Neuron (in vitro differentiated cells): ENCODE data around the gene AKAP7.
"Not testable (repeated sequence)": the region's sequence is repeated elsewhere in the genome, so short reads cannot be mapped to it uniquely, and the experiment has no call there.

ENCODE experiments used
- H2AFZ ChIP-seq: one replicate; pipeline ENCODE4 v1.6.1; 2013; ENCODE audit warnings: low read depth, mild to moderate bottlenecking, inconsistent platforms, low read length, moderate library complexity
- H3K27me3 ChIP-seq: one replicate; pipeline ENCODE4 v1.6.1; 2013; ENCODE audit warnings: low read length; ENCODE audit not compliant: insufficient read depth
- H3K36me3 ChIP-seq: one replicate; pipeline ENCODE4 v1.6.1; 2013; ENCODE audit warnings: low read length; ENCODE audit not compliant: insufficient read depth
- H3K4me1 ChIP-seq: one replicate; pipeline ENCODE4 v1.6.1; 2013; ENCODE audit warnings: low read length; ENCODE audit not compliant: insufficient read depth
- H3K4me3 ChIP-seq: 2 replicates; pipeline ENCODE4 v1.5.1; 2013; ENCODE audit warnings: mild to moderate bottlenecking, low read length, moderate library complexity
- H3K9me3 ChIP-seq: one replicate; pipeline ENCODE4 v1.6.1; 2013; ENCODE audit warnings: low read length

The AKAP7 gene

GRCh38 chr6:131135244-131136020, at the start of gene AKAP7:
Gene AKAP7, plus strand, starts transcription at chr6:131135467. Its CDS starts 297 bp downstream, at chr6:131135764.
- Histone ChIP-seq H2AFZ (peak within 1 kb of the TSS; percentile 96), H3K4me3 (peak within 1 kb of the TSS; percentile 51), H3K36me3 (no peaks in the 10 kb centered on the region), H3K9me3 (no peaks in the 10 kb centered on the region), H3K4me1 (peaks cover 7% of the 10 kb centered on the region), H3K27me3 (no peaks in the 10 kb centered on the region)

GRCh38 chr6:131090339-131090738, 44.9 kb upstream of the AKAP7 start:
- not testable (repeated sequence) for H3K9me3 ChIP-seq, H3K4me3 ChIP-seq, H3K27me3 ChIP-seq, H3K4me1 ChIP-seq, H3K36me3 ChIP-seq, H2AFZ ChIP-seq

- H3K9me3 ChIP-seq, H3K4me1 ChIP-seq, H2AFZ ChIP-seq, H3K27me3 ChIP-seq, H3K36me3 ChIP-seq, H3K4me3 ChIP-seq: not testable (repeated sequence)
Observed at GRCh38 chr6:131091944-131092343, 43.3 kb upstream of the AKAP7 start.

GRCh38 chr6:131093334-131093733, 41.9 kb upstream of the AKAP7 start:
- H3K4me3 ChIP-seq, result no peak overlapping the region
- H3K36me3 ChIP-seq, result no peaks in the 10 kb centered on the region
- H3K27me3 ChIP-seq, result no peaks in the 10 kb centered on the region
- H3K9me3 ChIP-seq, result no peaks in the 10 kb centered on the region
- H2AFZ ChIP-seq, result no peak overlapping the region
- H3K4me1 ChIP-seq, result no peaks in the 10 kb centered on the region

GRCh38 chr6:131096786-131097185, 38.5 kb upstream of the AKAP7 start:
- Histone ChIP-seq H3K4me1 (no peaks in the 10 kb centered on the region), H3K27me3 (no peaks in the 10 kb centered on the region), H3K36me3 (no peaks in the 10 kb centered on the region), H2AFZ (no peak overlapping the region), H3K9me3 (no peaks in the 10 kb centered on the region), H3K4me3 (no peak overlapping the region)

GRCh38 chr6:131101911-131102680, 33.2 kb upstream of the AKAP7 start:
- H3K9me3 ChIP-seq, result no peaks in the 10 kb centered on the region
- no peaks in the 10 kb centered on the region for H3K27me3 ChIP-seq

GRCh38 chr6:131103296-131103695, 32.0 kb upstream of the AKAP7 start:
- Histone ChIP-seq H3K4me1 (no peaks in the 10 kb centered on the region), H2AFZ (no peak overlapping the region), H3K4me3 (no peak overlapping the region), H3K27me3 (no peaks in the 10 kb centered on the region), H3K36me3 (no peaks in the 10 kb centered on the region), H3K9me3 (no peaks in the 10 kb centered on the region)

More at GRCh38 chr6:131101911-131102680, 33.2 kb upstream of the AKAP7 start:
- Histone ChIP-seq H3K4me1 (no peaks in the 10 kb centered on the region), H3K4me3 (no peak overlapping the region), H2AFZ (no peak overlapping the region), H3K36me3 (no peaks in the 10 kb centered on the region)

GRCh38 chr6:131103901-131104300, 31.4 kb upstream of the AKAP7 start:
- Histone ChIP-seq H3K27me3 (no peaks in the 10 kb centered on the region), H3K36me3 (no peaks in the 10 kb centered on the region), H2AFZ (no peak overlapping the region), H3K9me3 (no peaks in the 10 kb centered on the region), H3K4me3 (no peak overlapping the region), H3K4me1 (no peaks in the 10 kb centered on the region)

GRCh38 chr6:131107151-131107550, 28.1 kb upstream of the AKAP7 start:
- no peak overlapping the region for H2AFZ ChIP-seq
- no peaks in the 10 kb centered on the region for H3K36me3 ChIP-seq
- H3K27me3 ChIP-seq, result no peaks in the 10 kb centered on the region
- H3K4me1 ChIP-seq, result no peaks in the 10 kb centered on the region
- H3K4me3 ChIP-seq, result no peak overlapping the region
- no peaks in the 10 kb centered on the region for H3K9me3 ChIP-seq

- Histone ChIP-seq H3K27me3 (no peaks in the 10 kb centered on the region), H3K9me3 (no peaks in the 10 kb centered on the region), H3K4me1 (no peaks in the 10 kb centered on the region), H2AFZ (no peak overlapping the region), H3K36me3 (no peaks in the 10 kb centered on the region), H3K4me3 (no peak overlapping the region)
Observed at GRCh38 chr6:131112249-131112648, 23.0 kb upstream of the AKAP7 start.

- H3K27me3 ChIP-seq, result no peaks in the 10 kb centered on the region
Observed at GRCh38 chr6:131115651-131116050, 19.6 kb upstream of the AKAP7 start.

GRCh38 chr6:131116321-131116720, 18.9 kb upstream of the AKAP7 start:
- Histone ChIP-seq H3K36me3 (no peaks in the 10 kb centered on the region), H3K4me3 (no peak overlapping the region), H3K4me1 (no peaks in the 10 kb centered on the region), H3K9me3 (no peaks in the 10 kb centered on the region), H2AFZ (no peak overlapping the region), H3K27me3 (no peaks in the 10 kb centered on the region)

More at GRCh38 chr6:131115651-131116050, 19.6 kb upstream of the AKAP7 start:
- Histone ChIP-seq H3K4me3 (no peak overlapping the region), H2AFZ (no peak overlapping the region), H3K36me3 (no peaks in the 10 kb centered on the region), H3K4me1 (no peaks in the 10 kb centered on the region), H3K9me3 (no peaks in the 10 kb centered on the region)

GRCh38 chr6:131116755-131117360, 18.4 kb upstream of the AKAP7 start:
- H3K4me3 ChIP-seq, result no peak overlapping the region
- no peaks in the 10 kb centered on the region for H3K4me1 ChIP-seq
- no peaks in the 10 kb centered on the region for H3K36me3 ChIP-seq
- no peaks in the 10 kb centered on the region for H3K27me3 ChIP-seq
- no peaks in the 10 kb centered on the region for H3K9me3 ChIP-seq
- H2AFZ ChIP-seq, result no peak overlapping the region
